GM23338 (cell line): ENCODE data around the gene SPRED2. TPM values are rescaled to one million over a fixed set of nuclear protein-coding genes. Genes with fewer than 3 reads are reported as not detected.

Experiments used
- ATAC-seq: fragments of 200-7000 bp; cut with Tn5 transposase; 3 replicates; pipeline ENCODE4 v1.9.1; 2020
- DNase-seq: peaks from one replicate; pipeline ENCODE4 v3.0.0-alpha.2; 2015; ENCODE audit warnings: low spot score
- H2AFZ ChIP-seq: fragments of 200-600 bp; sonication (generic); 2 replicates; pipeline ENCODE4 v1.8.0; 2016; ENCODE audit warnings: antibody characterized with exemption, mild to moderate bottlenecking, moderate library complexity
- H3F3A ChIP-seq: fragments of 200-600 bp; sonication (generic); replicated peaks from 2 replicates; pipeline ENCODE4 v1.8.0; 2017; ENCODE audit warnings: antibody characterized with exemption, mixed run types, low read depth
- H3K27ac ChIP-seq: fragments of 200-600 bp; sonication (generic); 2 replicates; pipeline ENCODE4 v1.6.1; 2016; ENCODE audit warnings: low read depth
- H3K27me3 ChIP-seq: fragments of 200-600 bp; sonication (generic); 2 replicates; pipeline ENCODE4 v1.8.0; 2016; ENCODE audit warnings: mild to moderate bottlenecking, mixed run types, moderate library complexity; ENCODE audit not compliant: insufficient read depth
- H3K36me3 ChIP-seq: fragments of 200-600 bp; sonication (generic); 2 replicates; pipeline ENCODE4 v1.8.0; 2016; ENCODE audit warnings: mild to moderate bottlenecking; ENCODE audit not compliant: insufficient read depth
- H3K4me1 ChIP-seq: fragments of 200-600 bp; sonication (generic); 2 replicates; pipeline ENCODE4 v1.8.0; 2016; ENCODE audit warnings: mild to moderate bottlenecking, moderate library complexity; ENCODE audit not compliant: insufficient read depth
- H3K4me2 ChIP-seq: fragments of 200-600 bp; sonication (generic); 2 replicates; pipeline ENCODE4 v1.7.1; 2017; ENCODE audit warnings: mixed run types
- H3K4me3 ChIP-seq: fragments of 200-600 bp; sonication (generic); 2 replicates; pipeline ENCODE4 v1.6.1; 2016; ENCODE audit warnings: mixed run types
- H3K79me2 ChIP-seq: fragments of 200-600 bp; sonication (generic); replicated peaks from 2 replicates; pipeline ENCODE4 v1.8.0; 2017; ENCODE audit warnings: mild to moderate bottlenecking; ENCODE audit not compliant: insufficient read depth
- H3K9me2 ChIP-seq: fragments of 200-600 bp; sonication (generic); 2 replicates; pipeline ENCODE4 v1.8.0; 2017; ENCODE audit not compliant: insufficient read depth
- H4K20me1 ChIP-seq: fragments of 200-600 bp; sonication (generic); replicated peaks from 2 replicates; pipeline ENCODE4 v1.8.0; 2017; ENCODE audit warnings: mild to moderate bottlenecking; ENCODE audit not compliant: insufficient read depth
- H3K27ac Mint-ChIP-seq: 2 replicates; pipeline ENCODE4 v1.8.0; 2020; ENCODE audit warnings: inconsistent platforms, mild to moderate bottlenecking, moderate library complexity, mixed read lengths
- H3K27me3 Mint-ChIP-seq: 3 replicates; pipeline ENCODE4 v1.8.0; 2022; ENCODE audit warnings: low read depth, mild to moderate bottlenecking, moderate library complexity, mixed read lengths, inconsistent platforms; ENCODE audit not compliant: insufficient read depth, poor library complexity
- H3K36me3 Mint-ChIP-seq: 3 replicates; pipeline ENCODE4 v1.8.0; 2021; ENCODE audit warnings: low read depth, mild to moderate bottlenecking, inconsistent platforms, moderate library complexity, mixed read lengths
- H3K4me1 Mint-ChIP-seq: 3 replicates; pipeline ENCODE4 v1.8.0; 2020; ENCODE audit warnings: mild to moderate bottlenecking, inconsistent platforms, mixed read lengths
- H3K4me3 Mint-ChIP-seq: 3 replicates; pipeline ENCODE4 v1.8.0; 2021; ENCODE audit warnings: moderate library complexity, mild to moderate bottlenecking, inconsistent platforms, mixed read lengths
- H3K9me3 Mint-ChIP-seq: 3 replicates; pipeline ENCODE4 v1.8.0; 2020; ENCODE audit warnings: moderate library complexity, mild to moderate bottlenecking, inconsistent platforms, mixed read lengths
- CREB1 ChIP-seq: fragments of 250-450 bp; sonication (Bioruptor Pico); IDR thresholded peaks from 2 replicates; pipeline ENCODE4 v1.5.0; 2020; ENCODE audit warnings: low read depth, mild to moderate bottlenecking, moderate library complexity
- CTCF ChIP-seq, 2 experiments: fragments of 200-600 bp in 1 of 2; sonication (generic) in 1 of 2; conservative IDR thresholded peaks; 2 replicates each; pipeline versions ENCODE4 v1.5.1 to v1.6.1; 2016 to 2017; ENCODE audit warnings: antibody characterized with exemption in 2 of 2, low read depth in 2 of 2, mild to moderate bottlenecking in 2 of 2, moderate library complexity in 1 of 2
- ETS1 ChIP-seq: IDR thresholded peaks from 2 replicates; pipeline ENCODE4 v1.6.1; 2016; ENCODE audit warnings: antibody characterized with exemption
- EZH2 ChIP-seq: fragments of 200-600 bp; sonication (generic); IDR thresholded peaks from one replicate; pipeline ENCODE4 v1.8.0; 2017; ENCODE audit warnings: antibody characterized with exemption, mild to moderate bottlenecking, low read depth; ENCODE audit not compliant: unreplicated experiment
- EZH2phosphoT487 ChIP-seq: fragments of 200-600 bp; sonication (generic); IDR thresholded peaks from one replicate; pipeline ENCODE4 v1.8.1; 2018; ENCODE audit warnings: antibody characterized with exemption; ENCODE audit not compliant: unreplicated experiment
- JUNB ChIP-seq: IDR thresholded peaks from one replicate; pipeline ENCODE4 v1.6.1; 2016; ENCODE audit warnings: antibody characterized with exemption; ENCODE audit not compliant: unreplicated experiment
- NANOG ChIP-seq: IDR thresholded peaks from 2 replicates; pipeline ENCODE4 v1.6.1; 2016; ENCODE audit warnings: antibody characterized with exemption, borderline replicate concordance
- POLR2AphosphoS5 ChIP-seq: IDR thresholded peaks from 2 replicates; pipeline ENCODE4 v1.6.1; 2016; ENCODE audit warnings: antibody characterized with exemption, low read depth
- REST ChIP-seq: IDR thresholded peaks from one replicate; pipeline ENCODE4 v1.6.1; 2018; ENCODE audit warnings: antibody characterized with exemption; ENCODE audit not compliant: unreplicated experiment
- STAT1 ChIP-seq: IDR thresholded peaks from one replicate; pipeline ENCODE4 v1.6.1; 2016; ENCODE audit warnings: antibody characterized with exemption; ENCODE audit not compliant: unreplicated experiment
- ZNF114 ChIP-seq: fragments of 250-450 bp; sonication (Bioruptor Pico); IDR thresholded peaks from 2 replicates; pipeline ENCODE4 v1.5.0; 2020; ENCODE audit warnings: mild to moderate bottlenecking, moderate library complexity
- ZNF331 ChIP-seq: fragments of 250-450 bp; sonication (Bioruptor Pico); IDR thresholded peaks from 2 replicates; pipeline ENCODE4 v1.5.0; 2020; ENCODE audit warnings: low read depth, mild to moderate bottlenecking, moderate library complexity
- polyA plus RNA-seq: library from polyadenylated mRNA; unstranded; fragments of >200 nt; fragmentation: Nextera tagmentation; extraction: Ambion mirVana; gene quantifications from 2 replicates; pipeline ENCODE4 v1.2.1, GENCODE V29; 2016
- total RNA-seq: library from RNA; depleted of rRNA; stranded (reverse); fragments of >200 nt; shearing (Covaris generic); gene quantifications from 2 replicates; pipeline ENCODE4 v1.2.3, GENCODE V29; 2014
- TF ChIP-seq, protein P1 (sequence below): fragments of 250-450 bp; sonication (Bioruptor Pico); IDR thresholded peaks from 2 replicates; pipeline ENCODE4 v1.5.0; 2020; ENCODE audit warnings: mild to moderate bottlenecking, moderate library complexity

SPRED2 gene
- total and polyA plus RNA-seq, 2 experiments from 2014 or later, result 8.7 to 13.0 TPM

GRCh38 chr2:65347913-65348312 is 84.5 kb downstream of the SPRED2 start:
- no peak overlapping the region for H3K4me3 Mint-ChIP-seq
- no peak overlapping the region for H3K4me2 ChIP-seq
- no peaks in the 10 kb centered on the region for H3K9me2 ChIP-seq
- H3K36me3 ChIP-seq, result no peaks in the 10 kb centered on the region
- no peaks in the 10 kb centered on the region for H3K27me3 ChIP-seq
- DNase-seq, result no peak
- no peaks in the 10 kb centered on the region; the same call in 2 of the 3 replicates for H3K36me3 Mint-ChIP-seq
- TF ChIP-seq NANOG (no peak), CTCF (conservative IDR thresholded peaks at IDR 0.05; ENCODE audit: low read depth in 2 of 2) (no peak), EZH2phosphoT487 (no peak), REST (no peak), ZNF114 (CRISPR knock-in tag) (no peak), CREB1 (CRISPR knock-in tag) (no peak), ETS1 (no peak), EZH2 (no peak), POLR2AphosphoS5 (no peak), ZNF331 (no peak), JUNB (no peak), STAT1 (no peak)
- TF ChIP-seq, protein P1, sequence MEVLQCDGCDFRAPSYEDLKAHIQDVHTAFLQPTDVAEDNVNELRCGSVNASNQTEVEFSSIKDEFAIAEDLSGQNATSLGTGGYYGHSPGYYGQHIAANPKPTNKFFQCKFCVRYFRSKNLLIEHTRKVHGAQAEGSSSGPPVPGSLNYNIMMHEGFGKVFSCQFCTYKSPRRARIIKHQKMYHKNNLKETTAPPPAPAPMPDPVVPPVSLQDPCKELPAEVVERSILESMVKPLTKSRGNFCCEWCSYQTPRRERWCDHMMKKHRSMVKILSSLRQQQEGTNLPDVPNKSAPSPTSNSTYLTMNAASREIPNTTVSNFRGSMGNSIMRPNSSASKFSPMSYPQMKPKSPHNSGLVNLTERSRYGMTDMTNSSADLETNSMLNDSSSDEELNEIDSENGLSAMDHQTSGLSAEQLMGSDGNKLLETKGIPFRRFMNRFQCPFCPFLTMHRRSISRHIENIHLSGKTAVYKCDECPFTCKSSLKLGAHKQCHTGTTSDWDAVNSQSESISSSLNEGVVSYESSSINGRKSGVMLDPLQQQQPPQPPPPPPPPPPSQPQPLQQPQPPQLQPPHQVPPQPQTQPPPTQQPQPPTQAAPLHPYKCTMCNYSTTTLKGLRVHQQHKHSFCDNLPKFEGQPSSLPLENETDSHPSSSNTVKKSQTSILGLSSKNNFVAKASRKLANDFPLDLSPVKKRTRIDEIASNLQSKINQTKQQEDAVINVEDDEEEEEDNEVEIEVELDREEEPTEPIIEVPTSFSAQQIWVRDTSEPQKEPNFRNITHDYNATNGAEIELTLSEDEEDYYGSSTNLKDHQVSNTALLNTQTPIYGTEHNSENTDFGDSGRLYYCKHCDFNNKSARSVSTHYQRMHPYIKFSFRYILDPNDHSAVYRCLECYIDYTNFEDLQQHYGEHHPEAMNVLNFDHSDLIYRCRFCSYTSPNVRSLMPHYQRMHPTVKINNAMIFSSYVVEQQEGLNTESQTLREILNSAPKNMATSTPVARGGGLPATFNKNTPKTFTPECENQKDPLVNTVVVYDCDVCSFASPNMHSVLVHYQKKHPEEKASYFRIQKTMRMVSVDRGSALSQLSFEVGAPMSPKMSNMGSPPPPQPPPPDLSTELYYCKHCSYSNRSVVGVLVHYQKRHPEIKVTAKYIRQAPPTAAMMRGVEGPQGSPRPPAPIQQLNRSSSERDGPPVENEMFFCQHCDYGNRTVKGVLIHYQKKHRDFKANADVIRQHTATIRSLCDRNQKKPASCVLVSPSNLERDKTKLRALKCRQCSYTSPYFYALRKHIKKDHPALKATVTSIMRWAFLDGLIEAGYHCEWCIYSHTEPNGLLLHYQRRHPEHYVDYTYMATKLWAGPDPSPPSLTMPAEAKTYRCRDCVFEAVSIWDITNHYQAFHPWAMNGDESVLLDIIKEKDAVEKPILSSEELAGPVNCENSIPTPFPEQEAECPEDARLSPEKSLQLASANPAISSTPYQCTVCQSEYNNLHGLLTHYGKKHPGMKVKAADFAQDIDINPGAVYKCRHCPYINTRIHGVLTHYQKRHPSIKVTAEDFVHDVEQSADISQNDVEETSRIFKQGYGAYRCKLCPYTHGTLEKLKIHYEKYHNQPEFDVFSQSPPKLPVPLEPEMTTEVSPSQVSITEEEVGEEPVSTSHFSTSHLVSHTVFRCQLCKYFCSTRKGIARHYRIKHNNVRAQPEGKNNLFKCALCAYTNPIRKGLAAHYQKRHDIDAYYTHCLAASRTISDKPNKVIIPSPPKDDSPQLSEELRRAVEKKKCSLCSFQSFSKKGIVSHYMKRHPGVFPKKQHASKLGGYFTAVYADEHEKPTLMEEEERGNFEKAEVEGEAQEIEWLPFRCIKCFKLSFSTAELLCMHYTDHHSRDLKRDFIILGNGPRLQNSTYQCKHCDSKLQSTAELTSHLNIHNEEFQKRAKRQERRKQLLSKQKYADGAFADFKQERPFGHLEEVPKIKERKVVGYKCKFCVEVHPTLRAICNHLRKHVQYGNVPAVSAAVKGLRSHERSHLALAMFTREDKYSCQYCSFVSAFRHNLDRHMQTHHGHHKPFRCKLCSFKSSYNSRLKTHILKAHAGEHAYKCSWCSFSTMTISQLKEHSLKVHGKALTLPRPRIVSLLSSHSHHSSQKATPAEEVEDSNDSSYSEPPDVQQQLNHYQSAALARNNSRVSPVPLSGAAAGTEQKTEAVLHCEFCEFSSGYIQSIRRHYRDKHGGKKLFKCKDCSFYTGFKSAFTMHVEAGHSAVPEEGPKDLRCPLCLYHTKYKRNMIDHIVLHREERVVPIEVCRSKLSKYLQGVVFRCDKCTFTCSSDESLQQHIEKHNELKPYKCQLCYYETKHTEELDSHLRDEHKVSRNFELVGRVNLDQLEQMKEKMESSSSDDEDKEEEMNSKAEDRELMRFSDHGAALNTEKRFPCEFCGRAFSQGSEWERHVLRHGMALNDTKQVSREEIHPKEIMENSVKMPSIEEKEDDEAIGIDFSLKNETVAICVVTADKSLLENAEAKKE (CRISPR knock-in tag), result no peak
- H3K27ac ChIP-seq, result no peak overlapping the region
- H2AFZ ChIP-seq, result no peak overlapping the region
- no peak overlapping the region for H3K4me3 ChIP-seq
- H4K20me1 ChIP-seq, result peaks cover 24% of the 10 kb centered on the region
- H3K27me3 Mint-ChIP-seq, result peaks cover 9% of the 10 kb centered on the region
- no peaks in the 10 kb centered on the region for H3K79me2 ChIP-seq
- H3K4me1 ChIP-seq, result peaks cover 24% of the 10 kb centered on the region
- peaks cover 39% of the 10 kb centered on the region for H3K4me1 Mint-ChIP-seq
- no peaks in the 10 kb centered on the region for H3F3A ChIP-seq
- no peak overlapping the region for H3K27ac Mint-ChIP-seq
- no peak for ATAC-seq
- no peaks in the 10 kb centered on the region for H3K9me3 Mint-ChIP-seq
